NCI-H2107 treated with DMSO at 0.1 percent for 48 hours (cell line): ENCODE measurements around the gene SCRG1.

ENCODE experiments used
- DNase-seq: peaks from one replicate; lab custom pipeline; 2025; ENCODE audit not compliant: unreplicated experiment; lab: John Stamatoyannopoulos, UW

The SCRG1 gene

GRCh38 chr4:173411106-173411693 lies 12.3 kb upstream of the SCRG1 start:
- no peak for DNase-seq

- peak; percentile 1 for DNase-seq
Measured at GRCh38 chr4:173410079-173410478, 11.2 kb upstream of the SCRG1 start.

GRCh38 chr4:173405840-173406606 lies 7.1 kb upstream of the SCRG1 start:
- no peak for DNase-seq

- DNase-seq = no peak
Measured at GRCh38 chr4:173404296-173404865, 5.5 kb upstream of the SCRG1 start.

GRCh38 chr4:173403051-173403450 lies 4.1 kb upstream of the SCRG1 start:
- DNase-seq = no peak

- DNase-seq = no peak
Measured at GRCh38 chr4:173401063-173401462, 2.1 kb upstream of the SCRG1 start.

GRCh38 chr4:173398220-173398619 lies 696 bp downstream of the SCRG1 start:
- no peak for DNase-seq

- DNase-seq = no peak
Measured at GRCh38 chr4:173397604-173398003, 1.3 kb downstream of the SCRG1 start.

GRCh38 chr4:173391701-173392100 lies 7.2 kb downstream of the SCRG1 start:
- no peak for DNase-seq

- DNase-seq = no peak
Measured at GRCh38 chr4:173386751-173387150, 12.2 kb downstream of the SCRG1 start.

- DNase-seq = no peak
Measured at GRCh38 chr4:173382349-173382748, 16.6 kb downstream of the SCRG1 start.

- DNase-seq = no peak
Measured at GRCh38 chr4:173381610-173382009, 17.3 kb downstream of the SCRG1 start.

GRCh38 chr4:173380987-173381386 lies 17.9 kb downstream of the SCRG1 start:
- DNase-seq = no peak

GRCh38 chr4:173379929-173380328 lies 19.0 kb downstream of the SCRG1 start:
- no peak for DNase-seq

- no peak for DNase-seq
Measured at GRCh38 chr4:173374588-173374987, 24.3 kb downstream of the SCRG1 start.

- no peak for DNase-seq
Measured at GRCh38 chr4:173371292-173372192, 27.4 kb downstream of the SCRG1 start.

GRCh38 chr4:173370477-173371291 lies 28.2 kb downstream of the SCRG1 start, which contains the start of gene SAP30:
TSS of gene SAP30 (plus strand) at chr4:173370954. CDS start at chr4:173371183, 229 bp downstream.
- peak; percentile 89 for DNase-seq

- DNase-seq = no peak
Measured at GRCh38 chr4:173370130-173370476, 28.8 kb downstream of the SCRG1 start.

- DNase-seq = no peak
Measured at GRCh38 chr4:173367946-173368345, 31.0 kb downstream of the SCRG1 start.

GRCh38 chr4:173367285-173367684 lies 31.6 kb downstream of the SCRG1 start:
- no peak for DNase-seq
